ENCODE measurements around the gene LRRC73.
A peak's percentile ranks its signal among the peaks of the same experiment; 100 is the strongest.
"Not testable (repeated sequence)": the region's sequence is repeated elsewhere in the genome, so short reads cannot be mapped to it uniquely, and the experiment has no call there.

The LRRC73 gene

DNA sequence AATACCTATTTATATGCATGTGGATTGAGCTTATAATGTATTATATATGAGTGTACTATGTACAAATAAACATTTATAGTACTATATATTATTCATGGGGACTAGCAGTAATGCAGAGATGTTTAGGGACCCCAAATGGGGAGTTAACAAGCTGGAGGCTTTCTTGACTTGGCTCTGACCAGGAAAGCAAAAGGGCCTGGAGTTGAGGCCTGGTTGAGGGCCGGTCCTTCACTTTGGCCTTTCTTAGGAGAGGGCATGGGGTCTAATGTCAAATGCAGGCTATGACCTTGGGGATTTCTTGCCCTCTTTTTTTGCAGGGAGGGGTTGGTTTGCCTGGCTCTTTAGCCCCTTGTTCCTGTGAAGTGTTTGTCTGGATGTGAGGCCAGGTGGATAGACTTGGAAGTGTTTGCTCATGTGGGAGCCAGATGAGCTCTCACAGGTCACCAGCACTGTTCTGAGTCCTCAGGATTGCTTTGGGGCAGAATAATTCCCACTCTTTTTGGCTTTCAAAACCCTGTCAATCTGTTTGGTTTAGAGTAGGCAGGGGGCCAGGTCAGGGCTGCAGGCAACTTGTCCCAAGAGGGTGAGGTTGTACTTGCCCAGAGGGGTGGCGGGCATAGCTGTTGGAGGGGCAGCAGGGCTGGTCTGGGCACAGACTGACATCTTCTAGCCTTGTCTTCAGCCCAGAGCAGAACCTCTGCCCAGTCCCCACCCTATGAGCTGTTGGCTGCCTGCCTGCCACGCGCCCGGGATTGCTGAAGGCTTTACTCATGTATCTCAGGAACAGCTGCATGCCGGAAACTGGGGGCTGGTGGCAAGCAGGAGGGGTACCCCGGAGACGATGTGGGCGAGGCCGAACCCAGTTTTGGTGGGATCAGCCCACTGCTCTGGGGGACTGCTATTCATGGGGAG, 18.1 kb downstream of the LRRC73 start:
- no peak for DNase-seq (ENCODE audit: low spot score)

DNA sequence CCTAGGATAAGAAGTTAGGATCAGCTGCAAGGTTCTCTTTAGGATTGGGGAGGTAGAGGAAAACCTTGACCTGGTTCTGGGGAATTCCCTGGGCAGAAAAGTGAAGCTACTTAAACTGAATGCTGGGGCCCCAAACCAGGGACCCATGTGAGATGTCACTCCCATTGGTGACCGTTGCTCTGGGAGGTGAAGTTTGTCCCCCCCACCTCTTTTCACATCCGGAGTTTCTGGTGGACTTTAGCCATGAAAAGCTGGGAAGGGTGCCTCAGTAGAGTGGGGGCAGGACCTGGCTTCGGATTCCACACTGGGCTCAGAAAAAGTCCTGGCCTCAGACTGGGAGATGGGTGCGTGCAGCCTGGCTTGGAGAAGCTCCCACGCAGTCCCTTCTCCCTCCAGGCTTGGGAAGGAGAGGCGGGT, 19.6 kb downstream of the LRRC73 start:
- peak; percentile 34 for DNase-seq (ENCODE audit: low spot score)

DNA sequence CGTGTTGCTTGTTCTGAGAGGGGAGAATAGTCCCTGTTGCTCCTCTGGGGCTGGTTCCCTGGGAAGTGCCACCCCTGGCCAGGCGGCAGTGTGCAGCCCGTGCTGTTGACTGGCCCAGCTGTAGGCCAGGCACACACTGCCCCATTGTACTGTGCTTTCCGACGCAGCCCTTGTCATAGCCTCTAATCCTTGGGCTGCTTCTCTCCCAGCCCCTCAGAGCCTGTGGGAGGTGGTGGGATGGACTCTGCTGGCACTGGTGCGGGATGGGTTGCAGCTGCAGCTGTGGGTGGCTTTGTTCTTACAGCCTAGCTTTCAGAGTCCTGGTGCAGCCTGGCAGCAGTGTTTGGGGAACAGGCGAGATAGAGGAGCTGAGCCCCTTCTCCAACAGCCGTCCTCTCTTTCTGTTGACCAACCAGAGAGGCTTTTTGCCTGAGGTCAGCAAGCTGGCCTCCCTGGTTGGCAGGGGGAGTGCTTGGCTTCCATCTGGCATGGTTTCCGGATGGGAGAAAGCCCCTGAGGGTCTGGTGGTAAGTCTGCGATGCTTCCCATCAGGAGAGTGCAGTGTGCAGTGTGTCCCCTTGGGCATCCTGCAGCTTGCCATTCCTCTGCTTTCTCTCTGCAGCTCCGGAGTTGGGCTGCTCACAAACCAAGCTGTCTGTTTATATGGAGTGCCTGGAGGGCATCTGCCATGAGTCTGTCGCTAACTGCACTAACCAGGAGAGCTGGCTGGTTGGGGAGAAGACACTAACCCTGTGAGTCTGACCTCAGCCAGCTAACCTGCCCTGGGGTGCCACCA, 20.7 kb downstream of the LRRC73 start:
- no peak for DNase-seq (ENCODE audit: low spot score)

DNA sequence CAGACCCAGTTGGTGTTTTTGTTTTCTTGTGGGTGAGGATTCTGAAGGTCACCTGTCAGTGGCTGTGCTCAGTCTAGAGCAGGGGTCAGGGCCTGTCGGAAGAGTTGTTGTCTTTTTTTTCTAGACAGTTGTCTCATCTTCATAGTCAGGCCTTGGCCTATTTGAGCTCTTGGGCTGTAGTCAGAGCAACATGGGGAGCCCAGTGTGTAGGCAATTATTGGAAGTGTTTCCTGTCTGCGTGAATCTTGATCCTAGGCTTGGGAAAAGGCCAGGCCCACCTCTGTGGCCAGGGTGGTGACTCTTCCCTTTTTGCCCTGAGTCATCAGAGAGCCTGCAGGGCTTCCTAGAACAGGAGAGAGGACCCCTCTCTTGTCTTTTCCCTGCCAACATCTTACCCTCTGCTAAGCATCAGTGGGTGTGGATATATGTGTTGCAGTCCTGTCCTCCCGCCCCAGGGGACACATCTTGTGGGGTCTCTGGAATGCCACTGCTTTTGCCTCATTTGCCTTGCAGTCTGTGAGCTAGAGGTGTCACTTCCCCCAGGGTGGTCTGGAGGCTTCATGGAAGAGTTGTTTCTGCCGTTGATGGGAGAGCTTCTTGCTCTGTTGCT, 21.4 kb downstream of the LRRC73 start:
- no peak for DNase-seq (ENCODE audit: low spot score)

DNA sequence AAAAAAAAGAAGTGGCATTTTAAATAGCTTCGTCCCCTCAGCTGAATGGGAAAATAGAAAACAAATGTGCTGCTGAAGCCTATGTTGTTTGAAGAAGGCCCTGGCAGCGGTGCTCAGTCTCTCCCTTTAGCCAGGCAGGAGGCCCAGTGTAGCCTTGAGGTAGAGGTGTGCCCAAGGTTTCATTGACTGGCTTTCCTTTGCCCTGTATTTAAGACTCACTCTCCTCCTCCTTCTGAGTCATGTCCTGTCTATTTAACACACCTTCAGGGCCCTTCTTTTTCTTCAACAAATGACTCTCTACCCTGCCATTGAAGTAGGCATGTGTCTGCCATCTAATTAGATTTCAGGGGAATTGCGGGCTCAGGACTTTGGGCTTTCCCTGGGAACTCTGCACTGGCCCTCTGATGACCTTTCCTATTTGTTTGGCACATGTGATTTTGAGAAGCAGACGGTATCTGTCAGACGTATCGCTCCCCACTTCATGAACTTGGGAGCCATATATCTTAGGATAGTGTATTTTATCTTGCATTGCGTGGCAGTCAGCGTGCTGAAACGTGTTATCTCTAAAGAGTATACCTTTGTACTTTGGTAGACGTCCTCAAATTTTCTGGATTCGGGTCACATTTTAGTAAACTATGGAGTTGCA, 28.4 kb downstream of the LRRC73 start:
- no peak for DNase-seq (ENCODE audit: low spot score)

DNA sequence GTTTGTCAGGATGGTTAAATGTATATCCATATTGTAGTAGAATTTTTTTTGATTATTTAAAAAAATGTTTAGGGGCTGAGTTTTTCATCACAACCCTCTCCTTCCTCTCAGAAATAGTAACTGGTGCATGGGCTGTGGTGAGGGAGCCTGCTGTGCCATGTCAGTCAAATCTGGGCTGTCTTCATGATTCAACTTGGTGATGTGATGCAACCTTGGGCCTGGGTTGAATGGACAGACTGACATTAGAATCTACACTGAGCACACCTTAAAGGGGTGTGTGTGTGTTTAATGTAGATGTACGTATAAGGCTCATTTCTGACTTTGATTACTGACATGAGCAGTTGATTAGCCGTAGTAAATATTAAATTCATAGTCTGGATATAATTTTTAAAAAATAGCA, 29.1 kb downstream of the LRRC73 start:
- DNase-seq (ENCODE audit: low spot score) = no peak

DNA sequence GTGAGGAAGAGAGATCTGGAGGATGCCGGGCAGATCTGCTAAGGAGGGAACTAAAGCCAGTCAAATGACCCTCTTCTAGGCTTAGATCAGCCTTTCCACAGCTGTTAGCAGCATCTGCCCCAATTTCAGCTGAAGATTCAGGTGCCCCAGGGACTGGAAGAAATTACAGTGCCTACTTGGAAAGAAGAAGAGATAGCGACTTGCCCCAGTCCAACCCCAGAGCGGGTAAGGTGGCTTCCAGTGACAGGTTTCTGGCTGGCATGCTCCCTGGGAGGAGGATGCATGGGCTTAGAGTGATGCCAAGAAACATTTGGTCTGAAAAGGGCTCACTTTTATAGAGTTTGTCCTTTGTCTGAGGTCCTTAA, 32.2 kb downstream of the LRRC73 start:
- DNase-seq (ENCODE audit: low spot score) = no peak

DNA sequence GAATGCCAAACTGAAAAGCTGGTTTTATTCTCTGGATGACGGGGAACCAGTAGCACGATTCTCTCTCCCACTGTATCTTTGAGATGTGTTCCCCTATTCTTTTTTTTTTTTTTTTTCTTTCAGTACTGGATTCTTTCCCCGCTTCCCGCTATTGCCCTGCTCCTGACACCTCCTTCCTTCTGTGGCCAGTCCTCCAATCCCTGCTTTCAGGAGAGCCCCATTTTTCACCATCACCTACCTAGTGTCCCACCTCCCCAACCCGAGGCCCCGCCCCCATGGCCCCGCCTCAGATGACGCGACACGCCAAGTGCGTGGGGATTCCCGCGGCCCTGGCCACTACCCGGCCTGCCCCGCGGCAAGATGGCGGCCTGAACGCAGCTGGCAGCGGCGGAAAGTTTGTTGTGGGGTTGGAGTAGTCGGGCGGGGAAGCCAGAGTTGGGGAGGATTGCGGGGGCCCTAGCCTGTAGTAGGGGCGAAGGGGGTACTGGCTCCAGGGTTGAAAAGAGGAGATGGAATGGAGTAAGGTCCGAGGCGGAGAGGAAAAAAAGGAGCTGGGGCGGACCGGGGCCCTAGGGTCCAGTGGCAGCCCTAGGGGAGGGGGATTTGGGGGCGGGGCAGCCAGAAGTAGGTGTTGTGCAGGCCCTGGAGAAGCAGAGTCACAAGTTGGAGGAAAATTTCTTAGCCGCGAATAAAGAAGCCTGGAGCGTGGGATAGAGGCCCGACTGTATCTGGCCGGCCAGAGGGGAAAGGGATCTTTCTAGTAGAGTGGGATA, 32.7 kb downstream of the LRRC73 start, which contains the start of gene TJAP1:
Gene TJAP1, plus strand, starts transcription at position 336 of the 773 bp plus-strand sequence. CDS start 21,432 bp downstream, outside the sequence.
- peak; percentile 70 for DNase-seq (ENCODE audit: low spot score)

DNA sequence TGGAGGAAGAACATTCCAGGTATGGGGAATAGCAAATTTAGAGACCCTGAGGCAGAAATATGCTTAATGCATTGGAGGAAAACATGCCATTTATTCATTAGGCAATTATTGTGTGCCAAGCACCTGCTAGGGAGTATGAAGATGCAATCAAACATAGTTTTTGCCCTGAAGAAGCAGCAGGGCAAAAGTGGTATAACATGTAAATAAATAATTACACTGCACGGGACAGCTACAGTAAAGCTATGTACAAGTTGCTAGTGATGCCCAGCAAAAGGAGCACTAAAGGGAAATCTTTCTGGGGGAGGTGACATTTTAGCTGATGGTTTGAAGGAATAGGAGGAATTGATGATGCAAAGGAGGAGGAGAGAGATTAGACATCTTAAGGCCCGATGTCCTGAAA, 33.4 kb downstream of the LRRC73 start:
- no peak for DNase-seq (ENCODE audit: low spot score)

DNA sequence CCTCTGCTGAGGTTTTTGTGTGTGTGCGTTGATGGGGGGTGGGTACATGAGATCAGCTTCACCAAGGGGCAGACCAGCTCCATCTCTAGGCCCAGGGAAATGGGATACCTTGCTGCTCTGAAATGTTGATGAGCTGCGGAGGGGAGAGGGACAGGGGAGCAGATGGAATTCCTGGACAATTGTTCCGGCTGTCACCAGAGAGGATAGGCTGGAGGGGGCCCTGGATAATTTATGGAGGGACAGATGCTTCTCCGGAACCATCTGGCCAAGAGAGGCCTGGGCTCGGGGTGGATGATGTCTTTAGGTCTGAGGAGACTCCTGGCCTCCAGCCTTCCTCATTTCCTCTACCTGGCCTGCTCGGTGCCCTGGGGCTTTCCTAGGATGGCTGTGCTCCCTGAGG, 34.6 kb downstream of the LRRC73 start:
- no peak for DNase-seq (ENCODE audit: low spot score)

DNA sequence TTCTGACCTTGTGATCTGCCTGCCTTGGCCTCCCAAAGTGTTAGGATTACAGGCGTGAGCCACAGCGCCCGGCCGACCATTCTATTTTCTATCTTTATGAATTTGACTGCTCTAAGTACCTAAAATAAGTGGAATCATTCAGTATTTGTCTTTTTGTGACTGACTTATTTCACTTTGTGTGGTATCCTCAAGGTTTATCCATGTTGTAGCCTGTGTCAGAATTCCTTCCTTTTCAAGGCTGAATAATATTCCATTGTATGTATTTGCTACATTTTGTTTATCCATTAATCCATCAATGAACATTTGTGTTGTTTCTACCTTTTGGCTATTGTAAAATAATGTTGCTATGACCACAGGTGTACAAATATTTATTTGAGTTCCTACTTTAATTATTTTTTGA, 37.6 kb downstream of the LRRC73 start:
- DNase-seq (ENCODE audit: low spot score) = no peak

DNA sequence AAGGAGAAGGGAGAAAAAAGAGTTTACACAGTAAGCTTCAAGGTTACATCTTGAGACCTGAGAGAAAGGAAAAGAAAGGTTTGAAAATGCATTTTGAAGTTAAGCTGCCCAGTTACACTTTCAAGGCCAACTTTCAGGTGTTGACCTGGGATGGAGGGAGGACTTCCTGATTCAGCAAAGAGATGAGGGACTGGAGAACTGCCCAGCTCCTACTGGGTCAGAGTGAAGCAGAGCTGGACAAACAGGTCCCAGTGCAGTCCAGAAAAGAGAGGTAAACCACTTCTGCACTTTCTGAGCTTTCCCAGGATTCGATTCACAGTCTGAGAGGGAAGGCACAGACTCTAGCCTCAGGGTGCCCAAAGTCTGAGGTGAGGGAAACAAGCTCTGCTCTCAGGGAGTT, 38.7 kb downstream of the LRRC73 start:
- no peak for DNase-seq (ENCODE audit: low spot score)

DNA sequence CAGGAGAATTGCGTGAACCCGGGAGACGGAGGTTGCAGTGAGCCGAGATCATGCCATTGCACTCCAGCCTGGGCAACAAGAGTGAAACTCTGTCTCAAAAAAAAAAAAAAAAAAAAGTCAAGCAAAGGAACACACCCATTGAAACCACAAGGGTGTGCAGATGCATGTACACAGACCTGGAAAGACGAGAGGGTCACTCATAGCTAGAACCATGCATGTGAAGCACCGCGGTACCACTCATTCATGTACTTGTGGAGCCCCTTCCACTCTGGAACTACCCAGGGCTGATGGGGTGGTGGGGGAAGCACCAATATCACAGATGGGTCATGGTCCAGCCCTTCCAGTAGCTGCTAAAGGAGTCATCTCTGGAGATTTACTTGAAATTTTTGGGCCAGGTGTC, 40.2 kb downstream of the LRRC73 start:
- no peak for DNase-seq (ENCODE audit: low spot score)

DNA sequence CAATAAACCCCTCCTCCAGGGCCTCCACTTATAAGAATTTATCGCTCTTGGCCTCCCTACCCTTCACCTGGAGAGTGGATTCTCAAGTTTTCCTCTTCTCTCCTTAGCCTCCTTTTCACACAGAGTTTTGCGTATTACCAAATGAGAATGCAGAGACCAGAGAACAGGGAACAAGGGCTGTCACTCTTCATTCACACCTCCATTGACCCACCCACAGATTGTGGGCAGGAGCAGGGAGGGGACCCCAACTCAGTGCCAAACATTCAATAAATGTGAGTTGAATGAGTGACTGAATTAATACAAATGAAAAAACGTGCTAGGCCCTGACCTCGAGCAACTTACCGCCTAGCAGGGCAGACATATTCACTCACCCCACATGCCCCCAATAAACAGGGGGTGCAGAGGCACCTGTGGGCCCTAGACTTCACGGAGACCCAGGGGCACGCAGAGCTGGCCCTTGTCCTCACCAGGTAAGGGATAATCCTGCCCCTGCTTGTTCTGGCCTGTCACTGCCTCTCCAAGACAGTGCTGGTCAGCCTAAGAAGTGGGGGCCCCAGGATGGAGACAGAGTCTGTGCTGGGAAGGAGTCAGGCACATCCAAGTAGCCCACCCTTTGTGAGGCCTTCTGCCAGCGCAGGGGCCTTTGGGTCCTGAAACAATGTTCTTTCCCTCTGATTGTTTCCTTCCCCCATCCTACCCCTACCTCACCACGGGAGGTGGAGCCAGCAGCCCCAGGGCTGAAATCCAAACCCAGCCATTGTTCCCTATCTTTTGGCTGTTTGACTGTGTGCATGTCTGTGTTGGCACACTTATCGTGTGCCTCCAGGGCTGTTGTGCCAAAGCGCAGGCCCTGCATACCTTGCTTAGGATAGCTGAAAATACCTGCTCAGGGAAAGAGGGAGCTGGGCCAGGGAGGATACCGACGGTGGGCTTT, 41.1 kb downstream of the LRRC73 start:
- no peak for DNase-seq (ENCODE audit: low spot score)

DNA sequence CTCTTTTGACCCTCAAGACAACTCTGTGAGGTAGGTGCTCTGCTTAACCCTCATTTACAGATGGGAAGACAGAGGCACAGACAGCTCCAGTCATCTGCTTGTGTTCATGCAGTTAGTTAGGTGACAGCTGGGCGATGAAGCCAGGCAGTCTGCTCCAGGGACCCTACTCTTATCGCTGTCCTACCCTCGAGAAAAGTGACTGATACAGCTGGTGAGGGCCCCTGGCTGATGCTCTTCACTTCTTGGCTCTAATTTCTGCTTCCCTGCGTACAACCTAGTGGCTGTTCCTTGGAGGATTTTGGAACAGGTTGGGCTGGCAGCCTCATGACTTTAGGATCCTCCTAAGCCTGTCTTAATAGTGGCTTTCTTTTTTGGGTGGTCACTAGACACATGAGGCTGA, 41.9 kb downstream of the LRRC73 start:
- no peak for DNase-seq (ENCODE audit: low spot score)

DNA sequence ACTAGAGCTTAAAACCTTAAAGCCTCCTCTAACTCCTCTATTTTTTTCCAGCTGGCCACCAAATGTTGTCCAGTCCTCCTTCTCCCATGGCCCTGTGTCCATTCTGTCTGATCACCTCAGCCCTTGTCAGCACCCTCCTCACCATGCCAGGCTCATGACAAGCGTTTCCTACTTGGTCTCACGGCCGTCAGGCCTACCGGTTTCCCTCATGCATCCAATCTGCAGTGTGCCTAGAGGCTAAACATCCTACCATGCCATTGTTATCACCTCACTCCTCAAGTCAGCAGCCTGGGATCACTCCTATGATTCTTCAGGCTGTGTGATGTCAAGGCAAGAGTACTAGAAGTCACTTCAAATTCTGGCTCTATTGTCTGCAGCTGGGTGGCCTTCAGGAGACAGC, 42.4 kb downstream of the LRRC73 start:
- no peak for DNase-seq (ENCODE audit: low spot score)

DNA sequence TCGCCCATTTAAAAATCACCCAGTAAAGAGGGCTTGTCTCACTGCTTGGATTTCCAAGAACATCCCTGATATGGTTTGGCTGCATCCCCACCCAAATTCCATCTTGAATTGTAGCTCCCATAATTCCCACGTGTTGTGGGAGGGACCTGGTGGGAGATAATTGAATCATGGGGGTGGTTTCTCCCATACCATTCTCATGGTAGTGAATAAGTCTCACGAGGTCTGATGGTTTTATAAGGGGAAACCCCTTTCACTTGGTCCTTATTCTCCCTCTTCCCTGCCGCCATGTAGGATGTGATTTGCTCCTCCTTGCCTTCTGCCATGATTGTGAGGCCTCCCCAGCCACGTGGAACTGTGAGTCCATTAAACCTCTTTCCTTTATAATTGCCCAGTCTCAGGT, 42.9 kb downstream of the LRRC73 start:
- DNase-seq (ENCODE audit: low spot score) = not testable (repeated sequence)

DNA sequence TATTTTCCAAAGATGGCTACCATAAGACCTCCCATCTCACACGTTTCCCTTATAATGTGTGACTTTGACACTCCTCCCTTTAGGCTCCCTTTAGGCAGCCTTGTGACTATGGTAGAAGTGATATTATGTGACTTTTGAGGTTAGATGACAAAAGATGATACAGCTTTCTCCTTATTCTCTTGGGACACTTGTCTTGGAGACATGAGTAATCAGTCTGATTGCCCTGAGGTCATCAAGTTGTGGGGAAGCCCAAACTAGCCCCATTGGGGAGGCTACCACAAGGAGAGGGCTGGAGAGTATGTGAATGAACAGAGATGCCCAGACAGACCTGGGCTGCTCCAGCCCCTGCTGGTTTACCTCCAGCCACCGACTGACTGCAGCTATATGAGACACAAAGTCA, 44.2 kb downstream of the LRRC73 start:
- DNase-seq (ENCODE audit: low spot score) = no peak

DNA sequence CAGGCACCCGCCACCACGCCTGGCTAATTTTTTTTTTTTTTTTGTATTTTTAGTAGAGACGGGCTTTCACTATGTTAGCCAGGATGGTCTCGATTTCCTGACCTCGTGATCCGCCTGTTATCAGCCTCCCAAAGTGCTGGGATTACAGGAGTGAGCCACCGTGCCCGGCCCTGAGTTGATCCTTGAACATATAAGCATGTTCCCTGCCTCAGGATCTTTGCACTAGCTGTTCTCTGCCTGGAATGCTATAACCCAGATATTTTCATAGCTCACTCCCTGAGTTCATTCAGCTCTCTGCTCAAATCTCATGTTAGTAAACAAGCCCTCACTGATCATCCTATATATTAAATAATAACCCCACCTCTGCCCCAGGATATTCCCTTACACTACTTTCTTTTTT, 45.8 kb downstream of the LRRC73 start:
- DNase-seq (ENCODE audit: low spot score) = no peak

DNA sequence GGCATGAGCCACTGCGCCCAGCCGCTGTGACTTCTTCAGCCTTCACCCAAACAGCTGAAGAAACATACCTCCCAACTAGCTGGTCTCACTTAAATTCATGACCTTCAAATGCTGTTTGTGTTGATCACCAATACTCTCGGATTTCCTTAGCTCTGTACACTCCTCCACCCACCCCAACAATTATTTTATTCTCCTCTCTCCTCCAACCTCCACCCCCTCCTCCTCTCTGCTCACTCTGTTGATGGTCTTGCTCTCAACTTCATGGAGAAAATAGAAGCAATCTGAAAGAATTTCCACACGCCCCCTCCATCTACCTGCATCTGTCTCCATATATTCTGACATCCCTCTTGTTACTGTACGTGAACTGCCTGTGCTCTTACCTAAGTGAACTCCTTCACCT, 48.2 kb downstream of the LRRC73 start:
- DNase-seq (ENCODE audit: low spot score) = no peak
